Kidney (tissue), 14 donors: Measurements from ENCODE around the gene RHD. TPM values are rescaled to one million over a fixed set of nuclear protein-coding genes. Genes with fewer than 3 reads are reported as not detected.
"Not testable (repeated sequence)": the region's sequence is repeated elsewhere in the genome, so short reads cannot be mapped to it uniquely, and the experiment has no call there.

Experiments
- DNase-seq, 5 donors: peaks; one replicate each; pipeline ENCODE4 v3.0.0-alpha.2; 2013 to 2020
- FAIRE-seq: peaks from 2 replicates; lab custom pipeline; 2012; peaks lifted over from hg19 to GRCh38; lab: Jason Lieb, UNC
- H3K27ac ChIP-seq, 2 donors: one replicate each; pipeline ENCODE4 v1.7.0; 2013; ENCODE audit warnings: low read depth in 2 of 2, low read length in 2 of 2, inconsistent platforms in 1 of 2
- H3K27me3 ChIP-seq: one replicate; pipeline ENCODE4 v1.7.1; 2013; ENCODE audit warnings: low read length, inconsistent platforms; ENCODE audit not compliant: control insufficient read depth, insufficient read depth
- H3K36me3 ChIP-seq, 3 donors: one replicate each; pipeline versions ENCODE4 v1.7.0 to v1.7.1; 2013; ENCODE audit warnings: low read length in 3 of 3, control low read depth in 1 of 3, inconsistent platforms in 1 of 3; ENCODE audit not compliant: insufficient read depth in 3 of 3, control insufficient read depth in 2 of 3
- H3K4me1 ChIP-seq, 3 donors: one replicate each; pipeline versions ENCODE4 v1.7.0 to v1.7.1; 2013; ENCODE audit warnings: low read length in 3 of 3, inconsistent platforms in 1 of 3, low read depth in 1 of 3; ENCODE audit not compliant: control insufficient read depth in 2 of 3, insufficient read depth in 2 of 3
- H3K4me3 ChIP-seq, 3 donors: one replicate each; pipeline versions ENCODE4 v1.7.0 to v1.8.1; 2013; ENCODE audit warnings: low read length in 3 of 3, control low read depth in 1 of 3, inconsistent platforms in 1 of 3
- H3K9ac ChIP-seq, 3 donors: one replicate each; pipeline versions ENCODE4 v1.7.0 to v1.7.1; 2013; ENCODE audit warnings: low read length in 3 of 3, control low read depth in 1 of 3, inconsistent platforms in 1 of 3
- H3K9me3 ChIP-seq, 3 donors: one replicate each; pipeline versions ENCODE4 v1.7.0 to v1.7.1; 2013; ENCODE audit warnings: low read length in 3 of 3, control low read depth in 1 of 3, inconsistent platforms in 1 of 3; ENCODE audit not compliant: control insufficient read depth in 2 of 3, insufficient read depth in 1 of 3
- intact Hi-C: fragments of 100-400 bp; cut with DNase I; formaldehyde crosslinking; loops from one replicate; pipeline ENCODE4 v1.11.1; 2022
- polyA plus RNA-seq: library from polyadenylated mRNA; stranded (reverse); fragments of 350-450 nt; fragmentation: Illumina TruSeq; extraction: RNeasy Lipid Tissue Mini Kit (QIAGEN cat#74804); gene quantifications from one replicate; pipeline ENCODE4 v1.2.3, GENCODE V29; 2014; ENCODE audit warnings: low read depth, low replicate concordance; ENCODE audit not compliant: insufficient read depth
- total RNA-seq: library from RNA; stranded (reverse); fragmentation: NEBNext Ultra II Directional; extraction: Animal tissue kit (Norgen Biotek cat#: 25700); gene quantifications from one replicate; pipeline ENCODE4 v1.2.1, GENCODE V29; 2021
- TF ChIP-seq, protein P1 (sequence below): IDR thresholded peaks from 3 replicates; pipeline ENCODE4 v1.5.1; 2012; ENCODE audit warnings: mild to moderate bottlenecking, moderate library complexity, borderline replicate concordance; ENCODE audit not compliant: insufficient read depth; ENCODE audit errors: extremely low read depth
- donor health status: control.
- donor health status: control.
- donor health status: control.
- donor health status: control.
- donor health status: control.
- donor health status: DM: yes; HTN: yes; CAD: no.
- donor health status: Normal renal cell carcinoma (clear cell type).

The RHD gene
- total and polyA plus RNA-seq, 2 donors from 2014 or later = not detected

- TF ChIP-seq, protein P1, sequence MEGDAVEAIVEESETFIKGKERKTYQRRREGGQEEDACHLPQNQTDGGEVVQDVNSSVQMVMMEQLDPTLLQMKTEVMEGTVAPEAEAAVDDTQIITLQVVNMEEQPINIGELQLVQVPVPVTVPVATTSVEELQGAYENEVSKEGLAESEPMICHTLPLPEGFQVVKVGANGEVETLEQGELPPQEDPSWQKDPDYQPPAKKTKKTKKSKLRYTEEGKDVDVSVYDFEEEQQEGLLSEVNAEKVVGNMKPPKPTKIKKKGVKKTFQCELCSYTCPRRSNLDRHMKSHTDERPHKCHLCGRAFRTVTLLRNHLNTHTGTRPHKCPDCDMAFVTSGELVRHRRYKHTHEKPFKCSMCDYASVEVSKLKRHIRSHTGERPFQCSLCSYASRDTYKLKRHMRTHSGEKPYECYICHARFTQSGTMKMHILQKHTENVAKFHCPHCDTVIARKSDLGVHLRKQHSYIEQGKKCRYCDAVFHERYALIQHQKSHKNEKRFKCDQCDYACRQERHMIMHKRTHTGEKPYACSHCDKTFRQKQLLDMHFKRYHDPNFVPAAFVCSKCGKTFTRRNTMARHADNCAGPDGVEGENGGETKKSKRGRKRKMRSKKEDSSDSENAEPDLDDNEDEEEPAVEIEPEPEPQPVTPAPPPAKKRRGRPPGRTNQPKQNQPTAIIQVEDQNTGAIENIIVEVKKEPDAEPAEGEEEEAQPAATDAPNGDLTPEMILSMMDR = no peak
- Histone ChIP-seq H3K4me1 (peaks cover 0 to 9% (median 8%) of the 10 kb centered on the region in 3 donors), H3K27ac (peak overlapping the region; percentile 81 to 96), H3K9ac (peak overlapping the region; percentile 99 to 100 (median 99)), H3K4me3 (peak overlapping the region; percentile 95 to 100 (median 99)), H3K36me3 (peaks cover 5 to 23% (median 8%) of the 10 kb centered on the region in 3 donors), H3K27me3 (no peaks in the 10 kb centered on the region), H3K9me3 (no peaks in the 10 kb centered on the region)
- FAIRE-seq = no peak
- peak; percentile 80 to 95 (median 89) for DNase-seq
- intact Hi-C loops = no loop called here
These were observed 39.2 kb upstream of the RHD start for GRCh38 chr1:25232866-25233784.

- H3K27ac ChIP-seq, H3K9me3 ChIP-seq, H3K27me3 ChIP-seq, H3K9ac ChIP-seq, FAIRE-seq, DNase-seq, H3K36me3 ChIP-seq, intact Hi-C loops, H3K4me3 ChIP-seq: not testable (repeated sequence)
- H3K4me1 ChIP-seq = peaks cover 0 to 15% (median 10%) of the 10 kb centered on the region in 3 donors
These were observed 36.9 kb upstream of the RHD start for GRCh38 chr1:25235411-25235810.

DNA sequence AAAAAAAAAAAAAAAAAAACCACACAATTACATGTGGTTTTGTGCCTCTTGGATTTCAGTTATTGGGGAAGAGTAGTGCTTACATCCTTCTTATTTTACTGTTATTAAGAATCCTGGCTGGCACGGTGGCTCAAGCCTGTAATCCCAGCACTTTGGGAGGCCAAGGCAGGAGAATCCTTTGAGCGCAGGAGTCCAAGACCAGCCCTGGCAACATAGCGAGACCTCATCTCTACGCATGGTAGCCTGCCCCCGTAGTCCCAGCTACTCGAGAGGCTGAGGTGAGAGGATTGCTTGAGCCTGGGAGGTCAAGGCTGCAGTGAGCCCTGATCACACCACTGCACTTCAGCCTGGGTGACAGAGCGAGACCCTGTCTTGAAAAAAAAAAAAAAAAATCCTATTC, 36.0 kb upstream of the RHD start:
- H3K4me3 ChIP-seq, H3K27me3 ChIP-seq, H3K9me3 ChIP-seq, DNase-seq, H3K36me3 ChIP-seq, H3K27ac ChIP-seq, FAIRE-seq, H3K9ac ChIP-seq, intact Hi-C loops: not testable (repeated sequence)
- H3K4me1 ChIP-seq = peaks cover 0 to 18% (median 9%) of the 10 kb centered on the region in 3 donors

GRCh38 chr1:25238046-25238445, 34.3 kb upstream of the RHD start:
- intact Hi-C loops = no loop called here
- TF ChIP-seq, protein P1 = no peak
- no peaks in the 10 kb centered on the region for H3K27me3 ChIP-seq
- no peak overlapping the region for H3K9ac ChIP-seq
- H3K4me1 ChIP-seq = peaks cover 0 to 14% (median 4%) of the 10 kb centered on the region in 3 donors
- no peak for DNase-seq
- no peaks in the 10 kb centered on the region for H3K9me3 ChIP-seq
- FAIRE-seq = no peak
- H3K27ac ChIP-seq = no peak overlapping the region
- H3K36me3 ChIP-seq = peaks cover 6 to 13% (median 7%) of the 10 kb centered on the region in 3 donors
- H3K4me3 ChIP-seq = no peak overlapping the region
